ENCODE results near the gene GFI1.

GFI1 gene

GRCh38 chr1:92488416-92488815 is 1.7 kb upstream of the GFI1 start:
- no peak for DNase-seq (ENCODE audit: low read depth in 2 of 2)

- DNase-seq (ENCODE audit: low read depth in 2 of 2), result no peak
These were observed 417 bp upstream of the GFI1 start for GRCh38 chr1:92487078-92487605.

- DNase-seq (ENCODE audit: low read depth in 2 of 2), result peak; percentile 85
These were observed 1.1 kb downstream of the GFI1 start for GRCh38 chr1:92485381-92486250.

- peak in 1 of 2 donors; percentile 64 for DNase-seq (ENCODE audit: low read depth in 2 of 2)
These were observed 2.0 kb downstream of the GFI1 start for GRCh38 chr1:92484472-92485380.

GRCh38 chr1:92483610-92484471 is 2.9 kb downstream of the GFI1 start:
- peak; percentile 68 to 72 for DNase-seq (ENCODE audit: low read depth in 2 of 2)

- DNase-seq (ENCODE audit: low read depth in 2 of 2), result no peak
These were observed 3.8 kb downstream of the GFI1 start for GRCh38 chr1:92482665-92483609.

GRCh38 chr1:92481971-92482664 is 4.6 kb downstream of the GFI1 start:
- DNase-seq (ENCODE audit: low read depth in 2 of 2), result no peak

- no peak for DNase-seq (ENCODE audit: low read depth in 2 of 2)
These were observed 5.2 kb downstream of the GFI1 start for GRCh38 chr1:92481599-92481925.

- DNase-seq (ENCODE audit: low read depth in 2 of 2), result no peak
These were observed 5.7 kb downstream of the GFI1 start for GRCh38 chr1:92480813-92481598.

GRCh38 chr1:92480200-92480812 is 6.4 kb downstream of the GFI1 start:
- no peak for DNase-seq (ENCODE audit: low read depth in 2 of 2)

GRCh38 chr1:92479587-92479986 is 7.1 kb downstream of the GFI1 start:
- DNase-seq (ENCODE audit: low read depth in 2 of 2), result no peak

GRCh38 chr1:92478393-92478792 is 8.3 kb downstream of the GFI1 start:
- no peak for DNase-seq (ENCODE audit: low read depth in 2 of 2)

GRCh38 chr1:92476071-92476631 is 10.6 kb downstream of the GFI1 start:
- DNase-seq (ENCODE audit: low read depth in 2 of 2), result no peak

- no peak for DNase-seq (ENCODE audit: low read depth in 2 of 2)
These were observed 11.7 kb downstream of the GFI1 start for GRCh38 chr1:92475029-92475428.

- DNase-seq (ENCODE audit: low read depth in 2 of 2), result no peak
These were observed 12.8 kb downstream of the GFI1 start for GRCh38 chr1:92473781-92474495.

GRCh38 chr1:92470216-92470615 is 16.5 kb downstream of the GFI1 start:
- DNase-seq (ENCODE audit: low read depth in 2 of 2), result no peak

- DNase-seq (ENCODE audit: low read depth in 2 of 2), result no peak
These were observed 19.9 kb downstream of the GFI1 start for GRCh38 chr1:92466683-92467352.
